GM12872 (cell line): ENCODE data around the gene LMOD3.

Source experiments
- CTCF ChIP-seq: IDR thresholded peaks from 3 replicates; pipeline ENCODE4 v1.5.1; 2011; ENCODE audit warnings: low read depth, mild to moderate bottlenecking, low read length, moderate library complexity; ENCODE audit not compliant: insufficient read depth

The LMOD3 gene

GRCh38 chr3:69160525-69160924, 38.1 kb upstream of the LMOD3 start:
- no peak for TF ChIP-seq CTCF

- no peak for TF ChIP-seq CTCF
Observed at GRCh38 chr3:69160107-69160506, 37.7 kb upstream of the LMOD3 start.

- no peak for TF ChIP-seq CTCF
Observed at GRCh38 chr3:69149586-69149985, 27.2 kb upstream of the LMOD3 start.

- TF ChIP-seq CTCF: no peak
Observed at GRCh38 chr3:69145688-69146087, 23.3 kb upstream of the LMOD3 start.

GRCh38 chr3:69144631-69145245, 22.3 kb upstream of the LMOD3 start:
- no peak for TF ChIP-seq CTCF

- no peak for TF ChIP-seq CTCF
Observed at GRCh38 chr3:69143612-69144011, 21.2 kb upstream of the LMOD3 start.

GRCh38 chr3:69142797-69143454, 20.5 kb upstream of the LMOD3 start:
- no peak for TF ChIP-seq CTCF
